Panc1 (cell line): ENCODE data around the gene APOBEC3G. TPM values are rescaled to one million over a fixed set of nuclear protein-coding genes. Genes with fewer than 3 reads are reported as not detected.
"Not testable (repeated sequence)": the region's sequence is repeated elsewhere in the genome, so short reads cannot be mapped to it uniquely, and the experiment has no call there.

Experiments
- ATAC-seq: fragments of 200-7000 bp; cut with Tn5 transposase; 2 replicates; pipeline ENCODE4 v1.9.1; 2020; ENCODE audit warnings: mild to moderate bottlenecking, moderate library complexity
- BruUV-seq: library from RNA; stranded (reverse); fragments of 400-500 nt; replicated peaks from 2 replicates; lab custom pipeline; 2021; lab: Mats Ljungman, UMichigan
- CTCF ChIA-PET: fragments of 300-600 bp; sonication (Branson Sonifier 250); formaldehyde crosslinking; loops from one replicate; lab custom pipeline; 2022; ENCODE audit warnings: antibody characterized with exemption; lab: Charles Lee
- POLR2A ChIA-PET: fragments of 300-600 bp; sonication (Branson Sonifier 250); formaldehyde crosslinking; loops from one replicate; lab custom pipeline; 2022; ENCODE audit warnings: antibody characterized with exemption; lab: Charles Lee
- DNase-seq: peaks from one replicate; pipeline ENCODE4 v3.0.0-alpha.2; 2010; ENCODE audit warnings: low read depth, low spot score
- H3K27ac ChIP-seq: 2 replicates; pipeline ENCODE4 v1.5.1; 2011; ENCODE audit warnings: mild to moderate bottlenecking, low read length, inconsistent platforms
- H3K27me3 ChIP-seq: fragments of 200-500 bp; sonication (Bioruptor generic); 2 replicates; pipeline ENCODE4 v1.6.0; 2014; ENCODE audit warnings: low read length, inconsistent platforms; ENCODE audit not compliant: control insufficient read depth, insufficient read depth
- H3K36me3 ChIP-seq: fragments of 200-500 bp; sonication (Bioruptor generic); 2 replicates; pipeline ENCODE4 v1.5.1; 2014; ENCODE audit warnings: inconsistent platforms, mild to moderate bottlenecking, low read length, moderate library complexity; ENCODE audit not compliant: control insufficient read depth, insufficient read depth
- H3K4me1 ChIP-seq: 2 replicates; pipeline ENCODE4 v1.5.1; 2011; ENCODE audit warnings: inconsistent platforms, mild to moderate bottlenecking, low read length, moderate library complexity; ENCODE audit not compliant: control insufficient read depth, insufficient read depth
- H3K4me3 ChIP-seq, 2 experiments: 2 replicates each; pipeline ENCODE4 v1.5.1; 2011 to 2012; ENCODE audit warnings: low read depth in 2 of 2, low read length in 2 of 2, mild to moderate bottlenecking in 2 of 2, inconsistent platforms in 1 of 2, moderate library complexity in 1 of 2
- H3K9me3 ChIP-seq: fragments of 200-500 bp; sonication (Bioruptor generic); 2 replicates; pipeline ENCODE4 v1.5.1; 2014; ENCODE audit warnings: low read depth, mild to moderate bottlenecking, inconsistent platforms, low read length, moderate library complexity; ENCODE audit not compliant: control insufficient read depth, insufficient read depth
- POLR2AphosphoS5 ChIP-seq: IDR thresholded peaks from 2 replicates; pipeline ENCODE4 v1.6.1; 2012; ENCODE audit warnings: mild to moderate bottlenecking, low read depth, low read length, moderate library complexity
- SIN3A ChIP-seq: IDR thresholded peaks from 2 replicates; pipeline ENCODE4 v1.6.1; 2012; ENCODE audit warnings: low read depth, mild to moderate bottlenecking, low read length, moderate library complexity, borderline replicate concordance; ENCODE audit not compliant: insufficient read depth
- TCF7L2 ChIP-seq: IDR thresholded peaks from 2 replicates; pipeline ENCODE4 v1.6.1; 2011; ENCODE audit warnings: mild to moderate bottlenecking, low read depth, low read length, inconsistent platforms
- in situ Hi-C: cut with HindIII; loops from 2 replicates; pipeline ENCODE4 v1.10.0; 2016; ENCODE audit warnings: low sequenced_read_pairs, low pct_unique_long_range_greater_than_20kb
- intact Hi-C: fragments of 100-400 bp; cut with micrococcal nuclease; formaldehyde crosslinking; loops from one replicate; pipeline ENCODE4 v1.10.0; 2022; ENCODE audit not compliant: unreplicated experiment
- total RNA-seq: library from RNA; stranded (reverse); gene quantifications from one replicate; pipeline ENCODE4 v1.2.1, GENCODE V29; 2021; ENCODE audit not compliant: unreplicated experiment
- TF ChIP-seq, protein P1 (sequence below), 2 experiments: IDR thresholded peaks; 2 replicates each; pipeline ENCODE4 v1.6.1; 2011 to 2012; ENCODE audit warnings: low read depth in 2 of 2, control low read depth in 1 of 2, low read length in 1 of 2, mild to moderate bottlenecking in 1 of 2, moderate library complexity in 1 of 2; ENCODE audit not compliant: insufficient read depth in 1 of 2
- TF ChIP-seq, protein P2 (sequence below): fragments of 450-650 bp; IDR thresholded peaks from 2 replicates; pipeline ENCODE4 v1.5.1; 2017; ENCODE audit warnings: mild to moderate bottlenecking

The APOBEC3G gene
- total RNA-seq, 1 experiment from 2014 or later: 4.8 TPM

DNA sequence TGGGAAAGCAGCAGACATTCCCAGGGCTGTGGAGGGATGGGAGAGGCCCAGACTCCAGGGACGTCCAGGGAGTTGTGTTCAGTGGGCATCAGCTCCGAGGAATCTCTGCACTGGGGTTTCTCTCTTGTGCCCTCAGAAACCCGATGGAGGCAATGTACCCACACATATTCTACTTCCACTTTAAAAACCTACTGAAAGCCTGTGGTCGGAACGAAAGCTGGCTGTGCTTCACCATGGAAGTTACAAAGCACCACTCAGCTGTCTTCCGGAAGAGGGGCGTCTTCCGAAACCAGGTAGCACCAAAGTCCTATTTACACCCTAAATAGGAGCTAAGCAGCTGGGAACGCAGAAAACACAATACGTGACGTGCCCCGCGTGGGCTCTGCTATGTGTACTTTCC is 47.8 kb upstream of the APOBEC3G start:
- Histone ChIP-seq H3K4me1 (no peaks in the 10 kb centered on the region), H3K36me3 (no peaks in the 10 kb centered on the region), H3K27ac (no peak overlapping the region), H3K4me3 (no peak overlapping the region), H3K27me3 (no peaks in the 10 kb centered on the region), H3K9me3 (no peaks in the 10 kb centered on the region)
- DNase-seq (no peak), ATAC-seq (no peak)
- BruUV-seq: no TSS peak
- no peak for TF ChIP-seq POLR2AphosphoS5
- no peak for TF ChIP-seq TCF7L2
- TF ChIP-seq, protein P1, sequence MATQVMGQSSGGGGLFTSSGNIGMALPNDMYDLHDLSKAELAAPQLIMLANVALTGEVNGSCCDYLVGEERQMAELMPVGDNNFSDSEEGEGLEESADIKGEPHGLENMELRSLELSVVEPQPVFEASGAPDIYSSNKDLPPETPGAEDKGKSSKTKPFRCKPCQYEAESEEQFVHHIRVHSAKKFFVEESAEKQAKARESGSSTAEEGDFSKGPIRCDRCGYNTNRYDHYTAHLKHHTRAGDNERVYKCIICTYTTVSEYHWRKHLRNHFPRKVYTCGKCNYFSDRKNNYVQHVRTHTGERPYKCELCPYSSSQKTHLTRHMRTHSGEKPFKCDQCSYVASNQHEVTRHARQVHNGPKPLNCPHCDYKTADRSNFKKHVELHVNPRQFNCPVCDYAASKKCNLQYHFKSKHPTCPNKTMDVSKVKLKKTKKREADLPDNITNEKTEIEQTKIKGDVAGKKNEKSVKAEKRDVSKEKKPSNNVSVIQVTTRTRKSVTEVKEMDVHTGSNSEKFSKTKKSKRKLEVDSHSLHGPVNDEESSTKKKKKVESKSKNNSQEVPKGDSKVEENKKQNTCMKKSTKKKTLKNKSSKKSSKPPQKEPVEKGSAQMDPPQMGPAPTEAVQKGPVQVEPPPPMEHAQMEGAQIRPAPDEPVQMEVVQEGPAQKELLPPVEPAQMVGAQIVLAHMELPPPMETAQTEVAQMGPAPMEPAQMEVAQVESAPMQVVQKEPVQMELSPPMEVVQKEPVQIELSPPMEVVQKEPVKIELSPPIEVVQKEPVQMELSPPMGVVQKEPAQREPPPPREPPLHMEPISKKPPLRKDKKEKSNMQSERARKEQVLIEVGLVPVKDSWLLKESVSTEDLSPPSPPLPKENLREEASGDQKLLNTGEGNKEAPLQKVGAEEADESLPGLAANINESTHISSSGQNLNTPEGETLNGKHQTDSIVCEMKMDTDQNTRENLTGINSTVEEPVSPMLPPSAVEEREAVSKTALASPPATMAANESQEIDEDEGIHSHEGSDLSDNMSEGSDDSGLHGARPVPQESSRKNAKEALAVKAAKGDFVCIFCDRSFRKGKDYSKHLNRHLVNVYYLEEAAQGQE (IDR thresholded peaks at IDR 0.05; ENCODE audit: insufficient read depth in 1 of 2, low read depth in 2 of 2, low read length in 1 of 2): no peak
- TF ChIP-seq, protein P2, sequence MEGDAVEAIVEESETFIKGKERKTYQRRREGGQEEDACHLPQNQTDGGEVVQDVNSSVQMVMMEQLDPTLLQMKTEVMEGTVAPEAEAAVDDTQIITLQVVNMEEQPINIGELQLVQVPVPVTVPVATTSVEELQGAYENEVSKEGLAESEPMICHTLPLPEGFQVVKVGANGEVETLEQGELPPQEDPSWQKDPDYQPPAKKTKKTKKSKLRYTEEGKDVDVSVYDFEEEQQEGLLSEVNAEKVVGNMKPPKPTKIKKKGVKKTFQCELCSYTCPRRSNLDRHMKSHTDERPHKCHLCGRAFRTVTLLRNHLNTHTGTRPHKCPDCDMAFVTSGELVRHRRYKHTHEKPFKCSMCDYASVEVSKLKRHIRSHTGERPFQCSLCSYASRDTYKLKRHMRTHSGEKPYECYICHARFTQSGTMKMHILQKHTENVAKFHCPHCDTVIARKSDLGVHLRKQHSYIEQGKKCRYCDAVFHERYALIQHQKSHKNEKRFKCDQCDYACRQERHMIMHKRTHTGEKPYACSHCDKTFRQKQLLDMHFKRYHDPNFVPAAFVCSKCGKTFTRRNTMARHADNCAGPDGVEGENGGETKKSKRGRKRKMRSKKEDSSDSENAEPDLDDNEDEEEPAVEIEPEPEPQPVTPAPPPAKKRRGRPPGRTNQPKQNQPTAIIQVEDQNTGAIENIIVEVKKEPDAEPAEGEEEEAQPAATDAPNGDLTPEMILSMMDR: no peak
- no peak for TF ChIP-seq SIN3A
- in situ Hi-C loops (no loop called here), intact Hi-C loops (no loop called here)
- ChIA-PET CTCF (no interaction called here), POLR2A (interaction anchor here (0.7 kb wide), 1 partner anchor 254 kb away, joined by 3 read pairs; no protein-coding TSS in a partner anchor)

DNA sequence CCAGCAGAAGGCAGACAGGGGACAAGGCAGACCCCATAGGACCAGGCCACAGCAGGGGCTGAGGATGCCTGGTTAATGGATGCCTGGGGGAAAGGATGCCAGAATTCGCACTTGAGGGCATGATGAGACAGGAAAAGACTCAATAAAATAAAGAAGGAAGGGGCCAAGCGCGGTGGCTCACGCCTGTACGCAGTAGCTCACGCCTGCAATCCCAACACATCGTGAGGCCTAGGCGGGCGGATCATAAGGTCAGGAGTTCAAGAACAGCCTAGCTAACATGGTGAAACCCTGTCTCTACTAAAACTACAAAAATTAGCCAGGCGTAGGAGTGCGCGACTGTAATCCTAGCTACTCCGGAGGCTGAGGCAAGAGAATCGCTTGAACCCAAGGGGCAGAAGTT is 46.4 kb upstream of the APOBEC3G start:
- no peak for ATAC-seq
- no peaks in the 10 kb centered on the region for H3K27me3 ChIP-seq
- no peak overlapping the region for H3K27ac ChIP-seq
- ChIA-PET CTCF (interaction anchor here (0.7 kb wide), 1 partner anchor 335 kb away, joined by 3 read pairs; no protein-coding TSS in a partner anchor), POLR2A (no interaction called here)
- intact Hi-C loops (no loop called here), in situ Hi-C loops (no loop called here)
- H3K4me3 ChIP-seq: no peak overlapping the region
- DNase-seq: no peak
- TF ChIP-seq POLR2AphosphoS5 (no peak), SIN3A (no peak), TCF7L2 (no peak)
- TF ChIP-seq, protein P1 (IDR thresholded peaks at IDR 0.05; ENCODE audit: insufficient read depth in 1 of 2, low read depth in 2 of 2, low read length in 1 of 2): no peak
- TF ChIP-seq, protein P2: no peak
- no peaks in the 10 kb centered on the region for H3K4me1 ChIP-seq
- H3K9me3 ChIP-seq: no peaks in the 10 kb centered on the region
- H3K36me3 ChIP-seq: no peaks in the 10 kb centered on the region
- BruUV-seq: no TSS peak

DNA sequence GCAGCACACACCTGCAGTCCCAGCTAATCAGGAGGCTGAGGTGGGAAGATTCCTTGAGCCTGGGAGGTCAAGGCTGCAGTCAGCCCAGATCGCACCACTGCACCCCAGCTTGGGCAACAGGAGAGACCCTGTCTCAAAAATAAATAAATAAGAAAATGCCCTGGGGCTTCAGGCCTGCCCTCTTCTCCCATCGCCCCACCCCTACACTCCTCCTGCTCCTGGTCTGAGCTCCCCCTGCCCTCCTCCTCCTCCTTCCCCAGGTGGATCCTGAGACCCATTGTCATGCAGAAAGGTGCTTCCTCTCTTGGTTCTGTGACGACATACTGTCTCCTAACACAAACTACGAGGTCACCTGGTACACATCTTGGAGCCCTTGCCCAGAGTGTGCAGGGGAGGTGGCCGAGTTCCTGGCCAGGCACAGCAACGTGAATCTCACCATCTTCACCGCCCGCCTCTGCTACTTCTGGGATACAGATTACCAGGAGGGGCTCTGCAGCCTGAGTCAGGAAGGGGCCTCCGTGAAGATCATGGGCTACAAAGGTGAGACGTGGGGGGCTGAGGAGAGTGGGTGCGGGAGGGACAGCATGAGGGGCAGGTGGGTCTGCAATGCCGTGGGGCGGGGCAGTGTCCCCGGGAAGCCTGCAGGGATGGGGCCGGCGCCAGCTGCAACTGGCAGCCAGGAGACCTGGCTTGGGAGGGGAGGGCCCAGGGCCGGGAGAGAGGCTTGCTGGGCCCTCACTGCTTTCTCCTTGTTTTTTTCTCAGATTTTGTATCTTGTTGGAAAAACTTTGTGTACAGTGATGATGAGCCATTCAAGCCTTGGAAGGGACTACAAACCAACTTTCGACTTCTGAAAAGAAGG is 45.4 kb upstream of the APOBEC3G start:
- H3K36me3 ChIP-seq, H3K4me3 ChIP-seq, CTCF ChIA-PET, BruUV-seq, intact Hi-C loops, DNase-seq, H3K4me1 ChIP-seq, H3K27me3 ChIP-seq, ATAC-seq, H3K9me3 ChIP-seq, in situ Hi-C loops, H3K27ac ChIP-seq, POLR2A ChIA-PET: not testable (repeated sequence)
